ENCODE results near the gene SMOC2.

GRCh38 chr6:168550326-168550725 is 109.3 kb downstream of the SMOC2 start:
- TF ChIP-seq, protein P1, sequence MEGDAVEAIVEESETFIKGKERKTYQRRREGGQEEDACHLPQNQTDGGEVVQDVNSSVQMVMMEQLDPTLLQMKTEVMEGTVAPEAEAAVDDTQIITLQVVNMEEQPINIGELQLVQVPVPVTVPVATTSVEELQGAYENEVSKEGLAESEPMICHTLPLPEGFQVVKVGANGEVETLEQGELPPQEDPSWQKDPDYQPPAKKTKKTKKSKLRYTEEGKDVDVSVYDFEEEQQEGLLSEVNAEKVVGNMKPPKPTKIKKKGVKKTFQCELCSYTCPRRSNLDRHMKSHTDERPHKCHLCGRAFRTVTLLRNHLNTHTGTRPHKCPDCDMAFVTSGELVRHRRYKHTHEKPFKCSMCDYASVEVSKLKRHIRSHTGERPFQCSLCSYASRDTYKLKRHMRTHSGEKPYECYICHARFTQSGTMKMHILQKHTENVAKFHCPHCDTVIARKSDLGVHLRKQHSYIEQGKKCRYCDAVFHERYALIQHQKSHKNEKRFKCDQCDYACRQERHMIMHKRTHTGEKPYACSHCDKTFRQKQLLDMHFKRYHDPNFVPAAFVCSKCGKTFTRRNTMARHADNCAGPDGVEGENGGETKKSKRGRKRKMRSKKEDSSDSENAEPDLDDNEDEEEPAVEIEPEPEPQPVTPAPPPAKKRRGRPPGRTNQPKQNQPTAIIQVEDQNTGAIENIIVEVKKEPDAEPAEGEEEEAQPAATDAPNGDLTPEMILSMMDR (optimal IDR thresholded peaks at IDR 0.05 in 1 of 3, IDR thresholded peaks at IDR 0.05 in 1 of 3, conservative IDR thresholded peaks at IDR 0.05 in 1 of 3; ENCODE audit: extremely low read depth in 1 of 3, insufficient read depth in 2 of 3, low read length in 3 of 3): no peak
- no peak for TF ChIP-seq EZH2 (IDR thresholded peaks at IDR 0.05; ENCODE audit: low read length)
